GM23338 (cell line): ENCODE measurements around the gene CD247. TPM values are rescaled to one million over a fixed set of nuclear protein-coding genes. Genes with fewer than 3 reads are reported as not detected.

Experiments used
- ATAC-seq: fragments of 200-7000 bp; cut with Tn5 transposase; 3 replicates; pipeline ENCODE4 v1.9.1; 2020
- DNase-seq: peaks from one replicate; pipeline ENCODE4 v3.0.0-alpha.2; 2015; ENCODE audit warnings: low spot score
- H2AFZ ChIP-seq: fragments of 200-600 bp; sonication (generic); 2 replicates; pipeline ENCODE4 v1.8.0; 2016; ENCODE audit warnings: antibody characterized with exemption, mild to moderate bottlenecking, moderate library complexity
- H3F3A ChIP-seq: fragments of 200-600 bp; sonication (generic); replicated peaks from 2 replicates; pipeline ENCODE4 v1.8.0; 2017; ENCODE audit warnings: antibody characterized with exemption, mixed run types, low read depth
- H3K27ac ChIP-seq: fragments of 200-600 bp; sonication (generic); 2 replicates; pipeline ENCODE4 v1.6.1; 2016; ENCODE audit warnings: low read depth
- H3K27me3 ChIP-seq: fragments of 200-600 bp; sonication (generic); 2 replicates; pipeline ENCODE4 v1.8.0; 2016; ENCODE audit warnings: mild to moderate bottlenecking, mixed run types, moderate library complexity; ENCODE audit not compliant: insufficient read depth
- H3K36me3 ChIP-seq: fragments of 200-600 bp; sonication (generic); 2 replicates; pipeline ENCODE4 v1.8.0; 2016; ENCODE audit warnings: mild to moderate bottlenecking; ENCODE audit not compliant: insufficient read depth
- H3K4me1 ChIP-seq: fragments of 200-600 bp; sonication (generic); 2 replicates; pipeline ENCODE4 v1.8.0; 2016; ENCODE audit warnings: mild to moderate bottlenecking, moderate library complexity; ENCODE audit not compliant: insufficient read depth
- H3K4me2 ChIP-seq: fragments of 200-600 bp; sonication (generic); 2 replicates; pipeline ENCODE4 v1.7.1; 2017; ENCODE audit warnings: mixed run types
- H3K4me3 ChIP-seq: fragments of 200-600 bp; sonication (generic); 2 replicates; pipeline ENCODE4 v1.6.1; 2016; ENCODE audit warnings: mixed run types
- H3K79me2 ChIP-seq: fragments of 200-600 bp; sonication (generic); replicated peaks from 2 replicates; pipeline ENCODE4 v1.8.0; 2017; ENCODE audit warnings: mild to moderate bottlenecking; ENCODE audit not compliant: insufficient read depth
- H3K9me2 ChIP-seq: fragments of 200-600 bp; sonication (generic); 2 replicates; pipeline ENCODE4 v1.8.0; 2017; ENCODE audit not compliant: insufficient read depth
- H4K20me1 ChIP-seq: fragments of 200-600 bp; sonication (generic); replicated peaks from 2 replicates; pipeline ENCODE4 v1.8.0; 2017; ENCODE audit warnings: mild to moderate bottlenecking; ENCODE audit not compliant: insufficient read depth
- H3K27ac Mint-ChIP-seq: 2 replicates; pipeline ENCODE4 v1.8.0; 2020; ENCODE audit warnings: inconsistent platforms, mild to moderate bottlenecking, moderate library complexity, mixed read lengths
- H3K27me3 Mint-ChIP-seq: 3 replicates; pipeline ENCODE4 v1.8.0; 2022; ENCODE audit warnings: low read depth, mild to moderate bottlenecking, moderate library complexity, mixed read lengths, inconsistent platforms; ENCODE audit not compliant: insufficient read depth, poor library complexity
- H3K36me3 Mint-ChIP-seq: 3 replicates; pipeline ENCODE4 v1.8.0; 2021; ENCODE audit warnings: low read depth, mild to moderate bottlenecking, inconsistent platforms, moderate library complexity, mixed read lengths
- H3K4me1 Mint-ChIP-seq: 3 replicates; pipeline ENCODE4 v1.8.0; 2020; ENCODE audit warnings: mild to moderate bottlenecking, inconsistent platforms, mixed read lengths
- H3K4me3 Mint-ChIP-seq: 3 replicates; pipeline ENCODE4 v1.8.0; 2021; ENCODE audit warnings: moderate library complexity, mild to moderate bottlenecking, inconsistent platforms, mixed read lengths
- H3K9me3 Mint-ChIP-seq: 3 replicates; pipeline ENCODE4 v1.8.0; 2020; ENCODE audit warnings: moderate library complexity, mild to moderate bottlenecking, inconsistent platforms, mixed read lengths
- CREB1 ChIP-seq: fragments of 250-450 bp; sonication (Bioruptor Pico); IDR thresholded peaks from 2 replicates; pipeline ENCODE4 v1.5.0; 2020; ENCODE audit warnings: low read depth, mild to moderate bottlenecking, moderate library complexity
- EZH2 ChIP-seq: fragments of 200-600 bp; sonication (generic); IDR thresholded peaks from one replicate; pipeline ENCODE4 v1.8.0; 2017; ENCODE audit warnings: antibody characterized with exemption, mild to moderate bottlenecking, low read depth; ENCODE audit not compliant: unreplicated experiment
- EZH2phosphoT487 ChIP-seq: fragments of 200-600 bp; sonication (generic); IDR thresholded peaks from one replicate; pipeline ENCODE4 v1.8.1; 2018; ENCODE audit warnings: antibody characterized with exemption; ENCODE audit not compliant: unreplicated experiment
- JUNB ChIP-seq: IDR thresholded peaks from one replicate; pipeline ENCODE4 v1.6.1; 2016; ENCODE audit warnings: antibody characterized with exemption; ENCODE audit not compliant: unreplicated experiment
- NANOG ChIP-seq: IDR thresholded peaks from 2 replicates; pipeline ENCODE4 v1.6.1; 2016; ENCODE audit warnings: antibody characterized with exemption, borderline replicate concordance
- POLR2AphosphoS5 ChIP-seq: IDR thresholded peaks from 2 replicates; pipeline ENCODE4 v1.6.1; 2016; ENCODE audit warnings: antibody characterized with exemption, low read depth
- STAT1 ChIP-seq: IDR thresholded peaks from one replicate; pipeline ENCODE4 v1.6.1; 2016; ENCODE audit warnings: antibody characterized with exemption; ENCODE audit not compliant: unreplicated experiment
- ZNF114 ChIP-seq: fragments of 250-450 bp; sonication (Bioruptor Pico); IDR thresholded peaks from 2 replicates; pipeline ENCODE4 v1.5.0; 2020; ENCODE audit warnings: mild to moderate bottlenecking, moderate library complexity
- ZNF331 ChIP-seq: fragments of 250-450 bp; sonication (Bioruptor Pico); IDR thresholded peaks from 2 replicates; pipeline ENCODE4 v1.5.0; 2020; ENCODE audit warnings: low read depth, mild to moderate bottlenecking, moderate library complexity
- ZNF462 ChIP-seq: fragments of 250-450 bp; sonication (Bioruptor Pico); IDR thresholded peaks from 2 replicates; pipeline ENCODE4 v1.5.0; 2020; ENCODE audit warnings: mild to moderate bottlenecking, moderate library complexity
- polyA plus RNA-seq: library from polyadenylated mRNA; unstranded; fragments of >200 nt; fragmentation: Nextera tagmentation; extraction: Ambion mirVana; gene quantifications from 2 replicates; pipeline ENCODE4 v1.2.1, GENCODE V29; 2016
- total RNA-seq: library from RNA; depleted of rRNA; stranded (reverse); fragments of >200 nt; shearing (Covaris generic); gene quantifications from 2 replicates; pipeline ENCODE4 v1.2.3, GENCODE V29; 2014
- TF ChIP-seq, protein P1 (sequence below), 2 experiments: fragments of 200-600 bp in 1 of 2; sonication (generic) in 1 of 2; conservative IDR thresholded peaks; 2 replicates each; pipeline versions ENCODE4 v1.5.1 to v1.6.1; 2016 to 2017; ENCODE audit warnings: antibody characterized with exemption in 2 of 2, low read depth in 2 of 2, mild to moderate bottlenecking in 2 of 2, moderate library complexity in 1 of 2
- TF ChIP-seq, protein P2 (sequence below): IDR thresholded peaks from one replicate; pipeline ENCODE4 v1.6.1; 2018; ENCODE audit warnings: antibody characterized with exemption; ENCODE audit not compliant: unreplicated experiment
- TF ChIP-seq, protein P3 (sequence below): IDR thresholded peaks from 2 replicates; pipeline ENCODE4 v1.6.1; 2016; ENCODE audit warnings: antibody characterized with exemption

CD247 gene
- total and polyA plus RNA-seq, 2 experiments from 2014 or later, result 1.2 to 1.4 TPM

DNA sequence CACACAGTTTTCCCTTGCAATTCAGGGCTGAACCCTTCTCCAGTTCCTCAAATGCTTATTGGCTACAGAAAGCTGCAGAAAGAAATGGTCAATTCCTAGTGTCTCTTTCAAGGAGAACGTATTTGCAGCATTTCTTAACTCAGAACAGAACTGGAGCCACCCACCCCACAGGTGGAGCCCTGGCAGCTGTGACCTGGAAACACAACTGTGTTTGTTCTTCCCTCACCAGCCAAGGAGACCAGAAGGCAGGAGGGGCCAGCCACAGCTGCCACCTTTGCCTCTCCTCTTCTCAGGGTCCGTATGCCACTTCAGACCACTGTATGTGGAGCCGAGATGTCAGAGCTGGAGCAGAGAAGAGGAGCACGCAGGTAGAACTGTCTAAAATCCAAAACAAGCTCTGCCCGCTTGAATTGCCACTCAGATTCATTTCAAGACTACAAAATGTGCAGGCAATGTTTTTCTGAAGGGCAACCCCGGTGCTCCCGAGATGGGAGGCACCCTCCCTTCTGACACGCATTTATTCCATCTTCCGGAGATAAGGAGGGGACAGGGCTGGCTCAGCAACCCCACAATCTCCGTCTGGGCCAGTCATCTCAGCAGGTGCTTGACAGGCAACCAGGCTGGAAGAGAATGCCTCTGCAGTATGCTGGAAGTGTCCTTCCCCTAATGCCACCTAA is 16.7 kb downstream of the CD247 start:
- H3K4me3 ChIP-seq, result no peak overlapping the region
- no peak overlapping the region for H3K4me2 ChIP-seq
- no peak for ATAC-seq
- Mint-ChIP-seq H3K36me3 (no peaks in the 10 kb centered on the region), H3K4me3 (no peak overlapping the region), H3K27me3 (no peaks in the 10 kb centered on the region), H3K4me1 (peaks cover 33% of the 10 kb centered on the region), H3K27ac (no peak overlapping the region), H3K9me3 (no peaks in the 10 kb centered on the region)
- H3K27ac ChIP-seq, result no peak overlapping the region
- DNase-seq, result no peak
- peaks cover 15% of the 10 kb centered on the region for H3K4me1 ChIP-seq
- H3F3A ChIP-seq, result no peaks in the 10 kb centered on the region
- no peaks in the 10 kb centered on the region for H4K20me1 ChIP-seq
- no peak for TF ChIP-seq NANOG
- TF ChIP-seq EZH2phosphoT487, result no peak
- TF ChIP-seq ZNF462 (CRISPR knock-in tag), result no peak
- TF ChIP-seq, protein P1, sequence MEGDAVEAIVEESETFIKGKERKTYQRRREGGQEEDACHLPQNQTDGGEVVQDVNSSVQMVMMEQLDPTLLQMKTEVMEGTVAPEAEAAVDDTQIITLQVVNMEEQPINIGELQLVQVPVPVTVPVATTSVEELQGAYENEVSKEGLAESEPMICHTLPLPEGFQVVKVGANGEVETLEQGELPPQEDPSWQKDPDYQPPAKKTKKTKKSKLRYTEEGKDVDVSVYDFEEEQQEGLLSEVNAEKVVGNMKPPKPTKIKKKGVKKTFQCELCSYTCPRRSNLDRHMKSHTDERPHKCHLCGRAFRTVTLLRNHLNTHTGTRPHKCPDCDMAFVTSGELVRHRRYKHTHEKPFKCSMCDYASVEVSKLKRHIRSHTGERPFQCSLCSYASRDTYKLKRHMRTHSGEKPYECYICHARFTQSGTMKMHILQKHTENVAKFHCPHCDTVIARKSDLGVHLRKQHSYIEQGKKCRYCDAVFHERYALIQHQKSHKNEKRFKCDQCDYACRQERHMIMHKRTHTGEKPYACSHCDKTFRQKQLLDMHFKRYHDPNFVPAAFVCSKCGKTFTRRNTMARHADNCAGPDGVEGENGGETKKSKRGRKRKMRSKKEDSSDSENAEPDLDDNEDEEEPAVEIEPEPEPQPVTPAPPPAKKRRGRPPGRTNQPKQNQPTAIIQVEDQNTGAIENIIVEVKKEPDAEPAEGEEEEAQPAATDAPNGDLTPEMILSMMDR (conservative IDR thresholded peaks at IDR 0.05; ENCODE audit: low read depth in 2 of 2), result no peak
- no peak for TF ChIP-seq ZNF114 (CRISPR knock-in tag)
- TF ChIP-seq, protein P2, sequence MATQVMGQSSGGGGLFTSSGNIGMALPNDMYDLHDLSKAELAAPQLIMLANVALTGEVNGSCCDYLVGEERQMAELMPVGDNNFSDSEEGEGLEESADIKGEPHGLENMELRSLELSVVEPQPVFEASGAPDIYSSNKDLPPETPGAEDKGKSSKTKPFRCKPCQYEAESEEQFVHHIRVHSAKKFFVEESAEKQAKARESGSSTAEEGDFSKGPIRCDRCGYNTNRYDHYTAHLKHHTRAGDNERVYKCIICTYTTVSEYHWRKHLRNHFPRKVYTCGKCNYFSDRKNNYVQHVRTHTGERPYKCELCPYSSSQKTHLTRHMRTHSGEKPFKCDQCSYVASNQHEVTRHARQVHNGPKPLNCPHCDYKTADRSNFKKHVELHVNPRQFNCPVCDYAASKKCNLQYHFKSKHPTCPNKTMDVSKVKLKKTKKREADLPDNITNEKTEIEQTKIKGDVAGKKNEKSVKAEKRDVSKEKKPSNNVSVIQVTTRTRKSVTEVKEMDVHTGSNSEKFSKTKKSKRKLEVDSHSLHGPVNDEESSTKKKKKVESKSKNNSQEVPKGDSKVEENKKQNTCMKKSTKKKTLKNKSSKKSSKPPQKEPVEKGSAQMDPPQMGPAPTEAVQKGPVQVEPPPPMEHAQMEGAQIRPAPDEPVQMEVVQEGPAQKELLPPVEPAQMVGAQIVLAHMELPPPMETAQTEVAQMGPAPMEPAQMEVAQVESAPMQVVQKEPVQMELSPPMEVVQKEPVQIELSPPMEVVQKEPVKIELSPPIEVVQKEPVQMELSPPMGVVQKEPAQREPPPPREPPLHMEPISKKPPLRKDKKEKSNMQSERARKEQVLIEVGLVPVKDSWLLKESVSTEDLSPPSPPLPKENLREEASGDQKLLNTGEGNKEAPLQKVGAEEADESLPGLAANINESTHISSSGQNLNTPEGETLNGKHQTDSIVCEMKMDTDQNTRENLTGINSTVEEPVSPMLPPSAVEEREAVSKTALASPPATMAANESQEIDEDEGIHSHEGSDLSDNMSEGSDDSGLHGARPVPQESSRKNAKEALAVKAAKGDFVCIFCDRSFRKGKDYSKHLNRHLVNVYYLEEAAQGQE, result no peak
- no peak for TF ChIP-seq JUNB
- TF ChIP-seq, protein P3, sequence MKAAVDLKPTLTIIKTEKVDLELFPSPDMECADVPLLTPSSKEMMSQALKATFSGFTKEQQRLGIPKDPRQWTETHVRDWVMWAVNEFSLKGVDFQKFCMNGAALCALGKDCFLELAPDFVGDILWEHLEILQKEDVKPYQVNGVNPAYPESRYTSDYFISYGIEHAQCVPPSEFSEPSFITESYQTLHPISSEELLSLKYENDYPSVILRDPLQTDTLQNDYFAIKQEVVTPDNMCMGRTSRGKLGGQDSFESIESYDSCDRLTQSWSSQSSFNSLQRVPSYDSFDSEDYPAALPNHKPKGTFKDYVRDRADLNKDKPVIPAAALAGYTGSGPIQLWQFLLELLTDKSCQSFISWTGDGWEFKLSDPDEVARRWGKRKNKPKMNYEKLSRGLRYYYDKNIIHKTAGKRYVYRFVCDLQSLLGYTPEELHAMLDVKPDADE, result no peak
- no peak for TF ChIP-seq STAT1
- no peak for TF ChIP-seq POLR2AphosphoS5
- no peak for TF ChIP-seq CREB1 (CRISPR knock-in tag)
- TF ChIP-seq ZNF331, result no peak
- no peak for TF ChIP-seq EZH2
- H3K79me2 ChIP-seq, result no peaks in the 10 kb centered on the region
- H3K36me3 ChIP-seq, result no peaks in the 10 kb centered on the region
- H3K9me2 ChIP-seq, result 0 out of 2 replicates have a peak, but pooled peaks cover 8% of the 10 kb centered on the region
- no peak overlapping the region for H2AFZ ChIP-seq
- H3K27me3 ChIP-seq, result no peaks in the 10 kb centered on the region
